Activated T-cell treated with anti-CD3 and anti-CD28 coated beads, Interleukin-2, amount 50 U/mL, for 48 hours (primary cell): ENCODE data around the gene B3GNT7.
"Not testable (repeated sequence)": the region's sequence is repeated elsewhere in the genome, so short reads cannot be mapped to it uniquely, and the experiment has no call there.

Source experiments
- DNase-seq, 2 experiments: peaks; one replicate each; pipeline ENCODE4 v3.0.0-alpha.2; 2020

B3GNT7 gene

GRCh38 chr2:231404183-231404578 lies 8.7 kb downstream of the B3GNT7 start:
- not testable (repeated sequence) for DNase-seq

GRCh38 chr2:231405601-231406367 lies 10.3 kb downstream of the B3GNT7 start:
- DNase-seq, result peak; percentile 44 to 51

GRCh38 chr2:231407686-231408085 lies 12.2 kb downstream of the B3GNT7 start:
- not testable (repeated sequence) for DNase-seq

GRCh38 chr2:231408304-231408703 lies 12.8 kb downstream of the B3GNT7 start:
- not testable (repeated sequence) for DNase-seq

GRCh38 chr2:231409776-231410175 lies 14.3 kb downstream of the B3GNT7 start:
- no peak for DNase-seq

GRCh38 chr2:231410293-231411004 lies 14.9 kb downstream of the B3GNT7 start:
- peak; percentile 43 to 51 for DNase-seq

- DNase-seq, result no peak
These were observed 15.7 kb downstream of the B3GNT7 start for GRCh38 chr2:231411237-231411636.

- DNase-seq, result peak; percentile 92 to 93
These were observed 16.5 kb downstream of the B3GNT7 start for GRCh38 chr2:231411831-231412617.

GRCh38 chr2:231412618-231412963 lies 17.1 kb downstream of the B3GNT7 start:
- DNase-seq, result no peak

- no peak for DNase-seq
These were observed 17.9 kb downstream of the B3GNT7 start for GRCh38 chr2:231413456-231413855.

GRCh38 chr2:231413921-231414476 lies 18.5 kb downstream of the B3GNT7 start:
- DNase-seq, result no peak

- DNase-seq, result no peak
These were observed 19.5 kb downstream of the B3GNT7 start for GRCh38 chr2:231415029-231415428.

GRCh38 chr2:231418820-231419640 lies 23.5 kb downstream of the B3GNT7 start:
- no peak for DNase-seq

- no peak for DNase-seq
These were observed 25.6 kb downstream of the B3GNT7 start for GRCh38 chr2:231421051-231421580.

GRCh38 chr2:231422056-231422455 lies 26.5 kb downstream of the B3GNT7 start:
- no peak for DNase-seq

- no peak for DNase-seq
These were observed 27.7 kb downstream of the B3GNT7 start for GRCh38 chr2:231423176-231423575.

GRCh38 chr2:231425291-231425810 lies 29.8 kb downstream of the B3GNT7 start:
- no peak for DNase-seq

- DNase-seq, result peak; percentile 69 to 75
These were observed 30.5 kb downstream of the B3GNT7 start for GRCh38 chr2:231425811-231426703.

GRCh38 chr2:231427116-231427515 lies 31.6 kb downstream of the B3GNT7 start:
- no peak for DNase-seq

- no peak for DNase-seq
These were observed 33.6 kb downstream of the B3GNT7 start for GRCh38 chr2:231429152-231429551.

- no peak for DNase-seq
These were observed 34.4 kb downstream of the B3GNT7 start for GRCh38 chr2:231429901-231430300.
